ENCODE data around the gene ITGB2.
"Not testable (repeated sequence)": the region's sequence is repeated elsewhere in the genome, so short reads cannot be mapped to it uniquely, and the experiment has no call there.

The ITGB2 gene

DNA sequence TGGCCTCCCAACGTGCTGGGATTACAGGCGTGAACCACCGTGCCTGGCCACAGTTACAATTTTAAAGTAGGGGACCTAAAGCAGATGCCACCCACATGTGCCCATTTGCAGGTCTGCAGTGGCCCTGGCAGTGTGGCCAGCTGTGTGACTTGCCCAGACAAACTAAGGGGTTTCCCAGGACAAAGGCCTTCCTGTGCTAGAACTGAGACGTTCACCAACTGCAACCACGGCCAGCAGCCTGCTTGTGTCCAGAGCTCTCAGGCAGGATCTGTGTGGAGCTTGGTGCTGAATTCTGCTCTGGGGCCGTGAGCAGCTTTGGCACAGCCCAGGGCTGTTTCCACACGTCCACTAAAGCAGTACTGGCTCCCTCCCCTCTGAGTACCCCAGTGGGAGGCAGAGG, 36.6 kb downstream of the ITGB2 start:
- no peak for DNase-seq (ENCODE audit: low read depth)

DNA sequence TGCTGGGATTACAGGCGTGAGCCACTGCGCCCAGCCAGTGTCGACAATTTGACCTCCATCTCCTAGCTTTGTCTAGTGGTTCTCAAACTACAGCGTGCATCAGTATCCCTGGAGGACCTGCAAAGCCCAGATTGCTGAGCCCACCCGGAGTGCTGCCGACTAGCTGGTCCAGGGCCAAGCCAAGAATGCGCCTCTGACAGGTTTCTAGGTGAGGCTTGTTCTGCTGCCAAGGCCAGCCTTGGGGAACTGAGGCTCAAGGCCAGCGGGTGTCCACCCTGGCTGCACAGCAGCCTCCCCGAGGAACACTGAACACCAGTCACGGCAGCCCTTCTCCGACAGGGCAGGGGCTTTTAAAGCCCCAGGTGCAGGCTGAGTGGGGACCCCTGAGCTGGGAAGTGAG, 37.4 kb downstream of the ITGB2 start:
- no peak for DNase-seq (ENCODE audit: low read depth)

DNA sequence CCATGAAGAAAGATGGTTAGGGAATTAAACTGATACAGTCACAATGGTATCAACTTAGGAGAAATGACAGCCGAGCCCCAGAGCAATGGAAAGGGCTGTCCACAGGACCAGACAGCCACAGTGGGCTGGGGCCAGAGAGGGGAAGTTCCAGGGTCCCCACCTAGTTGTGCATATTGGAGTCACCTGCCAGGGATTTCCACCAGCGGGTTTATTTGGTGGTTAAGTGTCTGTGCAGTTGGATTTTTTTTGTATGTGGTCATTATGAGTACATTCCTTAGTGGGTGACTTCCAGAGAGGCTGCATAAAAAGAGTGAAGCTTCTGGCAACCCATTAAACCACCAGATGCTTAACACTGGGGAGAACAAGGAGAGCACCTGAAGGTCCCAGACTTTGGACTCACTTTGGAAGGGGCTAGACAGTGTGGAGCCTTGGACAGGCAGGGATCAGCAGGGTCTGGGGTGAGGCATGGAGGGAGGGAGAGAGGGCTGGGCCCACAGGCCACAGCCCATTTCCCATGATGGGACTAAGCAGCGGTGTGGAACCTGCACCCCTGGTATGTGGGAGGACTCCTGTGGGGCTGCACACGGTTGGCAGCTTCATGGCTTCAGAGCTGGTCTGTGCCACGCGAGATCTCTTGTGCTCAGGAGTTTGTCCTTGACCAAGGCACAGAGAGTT, 39.4 kb downstream of the ITGB2 start:
- DNase-seq (ENCODE audit: low read depth): peak; percentile 55

DNA sequence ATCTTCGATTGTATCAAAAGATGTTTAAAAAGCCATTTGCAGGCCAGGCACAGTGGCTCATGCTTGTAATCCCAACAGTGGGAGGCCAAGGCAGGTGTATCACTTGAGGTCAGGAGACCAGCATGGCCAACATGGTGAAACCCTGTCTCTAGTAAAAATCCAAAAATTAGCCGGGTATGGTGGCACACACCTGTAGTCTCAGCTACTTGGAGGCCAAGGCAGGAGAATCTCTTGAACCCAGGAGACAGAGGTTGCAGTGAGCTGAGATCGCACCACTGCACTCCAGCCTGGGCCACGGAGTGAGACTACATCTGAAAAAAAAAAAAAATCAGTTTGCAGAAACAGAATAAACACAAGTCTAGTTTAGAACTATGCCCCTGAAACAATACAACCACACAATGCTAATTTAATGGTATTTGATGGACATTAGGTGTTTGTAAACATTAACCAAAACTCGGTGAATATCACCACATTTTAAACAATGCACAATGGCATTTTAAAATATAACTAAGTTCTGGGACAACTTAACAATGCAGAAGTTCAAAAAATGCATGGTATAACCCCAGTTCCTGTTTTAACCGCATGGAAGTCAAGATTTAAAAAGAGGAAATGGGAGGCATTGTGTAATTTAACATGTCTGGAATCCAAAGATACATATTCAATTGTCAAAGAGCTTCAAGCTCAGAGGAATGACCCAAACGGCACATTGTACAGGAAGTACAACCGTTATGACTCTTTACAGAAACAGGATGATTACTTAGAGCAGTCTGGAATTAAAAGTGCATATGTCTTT, 40.1 kb downstream of the ITGB2 start:
- DNase-seq (ENCODE audit: low read depth): no peak

DNA sequence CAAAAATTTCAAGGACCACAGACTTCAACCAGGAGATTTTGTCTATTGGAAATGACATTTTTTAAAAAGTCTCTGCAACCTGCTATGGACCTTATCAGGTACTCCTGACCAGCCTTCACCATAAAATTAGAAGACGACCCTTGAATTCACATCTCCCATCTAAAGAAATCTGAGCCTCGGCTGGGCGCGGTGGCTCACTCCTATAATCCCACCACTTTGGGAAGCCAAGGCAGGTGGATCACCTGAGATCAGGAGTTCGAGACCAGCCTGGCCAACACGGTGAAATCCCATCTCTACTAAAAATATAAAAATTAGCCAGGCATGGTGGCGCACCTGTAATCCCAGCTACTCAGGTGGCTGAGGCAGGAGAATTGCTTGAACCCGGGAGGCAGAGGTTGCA, 41.5 kb downstream of the ITGB2 start:
- not testable (repeated sequence) for DNase-seq (ENCODE audit: low read depth)

DNA sequence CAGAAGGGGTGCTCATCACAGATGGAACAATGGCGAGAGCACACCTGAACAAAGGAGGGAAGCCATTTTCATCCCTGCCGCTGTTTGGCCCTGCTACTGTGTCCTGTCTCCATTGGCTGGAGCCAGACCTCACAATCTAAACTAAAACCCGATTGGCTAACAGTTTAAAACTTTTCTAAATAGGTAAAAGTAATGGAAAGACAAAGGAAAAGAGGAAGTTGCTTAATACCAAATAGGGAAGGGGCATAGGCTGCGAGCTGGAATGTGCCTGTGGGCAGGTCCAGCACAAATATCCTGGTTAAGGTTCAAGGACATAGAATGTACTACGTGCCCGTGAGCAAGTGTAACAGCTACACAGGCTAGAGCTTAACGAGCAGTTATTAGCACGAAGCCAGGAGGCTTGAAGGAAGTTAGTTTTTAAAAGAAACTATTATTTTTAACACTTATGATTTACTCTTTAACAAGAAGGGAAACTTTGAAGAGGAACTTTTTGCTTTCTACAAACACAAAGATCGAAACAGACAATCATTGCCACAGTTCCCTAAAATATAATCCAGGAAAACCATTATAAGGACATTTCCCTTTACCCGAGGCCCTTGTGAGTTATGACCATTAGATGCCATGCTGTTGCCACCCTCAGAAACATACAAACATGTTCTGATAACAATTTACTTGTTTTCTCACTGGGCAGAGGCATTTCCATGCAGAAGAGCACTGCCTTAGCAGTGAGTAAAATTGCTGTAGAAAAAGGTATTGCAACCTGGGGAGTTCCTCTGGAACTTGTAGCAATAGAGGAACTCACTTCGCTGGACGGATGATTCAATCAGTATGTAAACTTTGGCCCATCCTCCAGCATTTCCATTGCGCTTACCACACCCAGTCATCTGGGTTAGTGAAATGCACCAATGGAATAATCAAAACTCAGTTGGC, 42.4 kb downstream of the ITGB2 start:
- peak; percentile 40 for DNase-seq (ENCODE audit: low read depth)

DNA sequence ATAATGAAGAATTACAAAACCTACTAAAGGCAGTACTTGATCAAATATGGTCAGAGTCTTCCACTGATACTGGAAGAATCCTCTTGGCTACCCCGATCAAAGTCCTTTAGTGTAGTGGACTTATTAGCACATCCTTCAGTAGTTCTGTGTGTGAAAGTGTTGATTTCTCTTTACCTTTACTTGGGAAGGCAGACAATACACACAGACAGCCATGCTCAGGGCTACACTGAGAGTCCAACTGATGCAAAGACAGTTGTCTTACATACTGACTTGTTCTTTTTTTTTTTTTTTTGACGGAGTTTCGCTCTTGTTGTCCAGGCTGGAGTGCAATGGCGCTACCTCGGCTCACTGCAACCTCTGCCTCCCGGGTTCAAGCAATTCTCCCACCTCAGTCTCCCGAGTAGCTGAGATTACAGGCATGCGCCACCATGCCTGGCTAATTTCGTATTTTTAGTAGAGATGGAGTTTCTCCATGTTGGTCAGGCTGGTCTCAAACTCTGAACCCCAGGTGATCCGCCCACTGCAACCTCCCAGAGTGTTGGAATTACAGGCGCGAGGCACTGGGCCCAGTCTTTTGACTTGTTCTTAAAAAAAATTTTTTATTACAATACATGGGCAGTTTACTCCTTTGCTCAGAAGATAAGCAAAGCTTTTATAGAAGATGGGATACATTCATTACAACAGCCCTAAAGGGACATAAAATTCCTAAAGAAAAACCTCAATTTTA, 43.7 kb downstream of the ITGB2 start:
- DNase-seq (ENCODE audit: low read depth): no peak

DNA sequence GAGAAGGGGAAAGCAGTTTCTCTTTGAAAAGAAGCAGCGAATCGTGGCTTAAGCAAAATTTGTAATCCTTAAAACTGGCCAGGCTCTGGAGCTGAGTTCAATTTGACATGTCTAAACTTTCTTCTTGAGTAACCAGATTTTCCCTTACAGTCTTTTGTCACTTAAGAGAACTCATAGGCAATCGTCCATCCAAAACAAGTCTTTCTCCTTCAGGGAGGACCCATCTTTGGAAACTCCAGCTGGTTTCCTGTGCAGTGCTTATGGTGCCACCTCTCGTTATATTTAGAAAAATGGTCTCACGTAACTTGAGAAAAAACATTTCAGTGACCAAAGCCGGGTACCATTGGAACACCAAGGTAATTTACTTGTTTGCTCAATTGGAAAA, 45.4 kb downstream of the ITGB2 start:
- peak; percentile 62 for DNase-seq (ENCODE audit: low read depth)

DNA sequence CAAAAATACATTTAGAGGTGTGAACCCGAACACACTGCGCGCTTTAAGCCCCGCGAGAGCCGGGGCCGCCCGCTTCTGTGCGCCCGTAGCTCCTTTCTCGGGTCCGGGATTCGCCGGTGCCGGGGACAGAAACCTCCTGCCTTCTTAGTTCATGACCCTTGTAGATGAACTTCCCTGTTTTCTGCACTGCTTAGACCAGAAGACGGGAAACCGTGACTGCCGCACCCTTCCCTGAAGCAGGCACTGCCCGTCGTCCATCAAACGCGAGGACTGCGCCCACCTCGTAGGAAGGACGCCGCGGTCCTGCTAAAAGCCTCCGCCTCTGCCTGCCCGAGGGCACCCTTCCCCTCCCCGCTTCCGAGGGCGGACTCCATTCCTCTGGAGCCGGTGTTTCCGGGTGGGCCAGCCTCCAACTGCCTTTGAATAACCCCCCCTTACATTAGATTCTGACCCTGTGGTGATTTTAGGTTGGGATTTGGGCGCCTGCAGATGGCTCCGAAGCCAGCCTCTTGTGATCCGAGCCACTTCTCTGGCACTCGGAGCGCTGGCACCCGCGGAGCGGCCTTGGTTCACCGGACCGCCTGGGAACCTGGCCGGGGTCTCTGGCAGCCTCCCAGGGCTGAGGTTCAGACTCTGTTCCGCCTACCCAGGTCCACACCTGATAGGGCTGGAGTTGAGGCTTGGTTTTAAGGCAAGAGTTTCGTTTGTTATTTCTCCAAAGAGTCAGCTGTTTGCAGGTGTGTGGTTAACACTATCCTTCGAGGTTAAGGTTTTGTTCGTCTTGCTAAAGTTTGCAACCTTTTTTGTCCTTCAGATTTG, 46.0 kb downstream of the ITGB2 start:
- no peak for DNase-seq (ENCODE audit: low read depth)

DNA sequence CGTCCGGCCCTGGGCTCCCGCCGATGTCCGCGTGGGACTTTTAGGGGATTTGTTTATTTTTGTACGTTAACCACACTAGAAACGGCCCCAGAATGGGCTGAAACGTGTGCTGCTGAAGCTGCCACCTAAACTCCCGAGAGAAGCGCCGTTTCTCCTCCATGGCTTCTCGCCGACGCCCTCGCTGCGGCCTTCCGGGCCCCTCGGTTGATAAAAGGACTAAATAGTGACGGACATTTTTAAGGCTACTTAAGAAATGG, 46.5 kb downstream of the ITGB2 start:
- no peak for DNase-seq (ENCODE audit: low read depth)

DNA sequence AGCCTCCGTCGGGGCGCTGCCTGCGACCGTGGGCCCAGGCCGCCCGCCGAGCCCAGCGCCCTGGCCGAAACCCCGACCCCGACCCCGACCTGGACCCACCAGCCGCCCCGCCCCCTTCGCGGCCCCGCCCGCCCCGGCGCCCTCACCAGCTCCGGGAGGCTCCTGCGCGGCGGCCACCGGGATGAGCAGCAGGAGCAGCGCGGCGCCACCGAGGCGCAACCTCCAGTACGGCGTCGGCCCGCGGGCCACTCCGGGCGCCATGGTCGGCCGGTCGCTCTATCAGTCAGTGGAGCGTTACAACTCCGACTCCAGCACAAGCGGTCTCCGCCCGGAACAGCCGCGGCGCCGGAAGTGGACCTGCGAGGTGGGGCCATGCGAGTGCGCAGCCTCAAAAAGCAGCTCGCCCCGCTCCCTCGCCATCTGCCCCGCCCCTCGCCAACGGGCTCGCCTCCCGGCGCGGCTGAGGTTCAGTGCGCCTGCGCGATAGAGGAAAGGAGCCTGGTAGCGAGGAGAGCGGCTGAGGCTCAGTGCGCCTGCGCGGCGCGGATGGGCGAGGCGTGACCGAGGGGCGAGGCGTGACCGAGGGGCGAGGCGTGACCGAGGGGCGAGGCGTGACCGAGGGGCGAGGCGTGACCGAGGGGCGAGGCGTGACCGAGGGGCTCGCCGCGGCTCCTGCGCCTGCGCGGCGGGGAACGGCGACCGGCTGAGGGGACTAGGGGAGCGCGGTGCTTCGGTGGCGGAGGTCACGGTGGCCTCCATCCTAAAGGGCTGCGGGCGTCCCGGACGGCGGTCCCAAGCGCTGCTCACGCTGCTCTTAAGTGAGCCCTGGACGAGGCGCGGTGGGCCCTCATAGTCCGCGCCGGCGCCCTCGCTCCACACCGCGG, 47.1 kb downstream of the ITGB2 start, which contains the start of gene PTTG1IP:
Gene PTTG1IP (minus strand): TSS at position 335 of the 884 bp plus-strand sequence. CDS start 74 bp downstream, at position 261.
- DNase-seq (ENCODE audit: low read depth): peak; percentile 90

DNA sequence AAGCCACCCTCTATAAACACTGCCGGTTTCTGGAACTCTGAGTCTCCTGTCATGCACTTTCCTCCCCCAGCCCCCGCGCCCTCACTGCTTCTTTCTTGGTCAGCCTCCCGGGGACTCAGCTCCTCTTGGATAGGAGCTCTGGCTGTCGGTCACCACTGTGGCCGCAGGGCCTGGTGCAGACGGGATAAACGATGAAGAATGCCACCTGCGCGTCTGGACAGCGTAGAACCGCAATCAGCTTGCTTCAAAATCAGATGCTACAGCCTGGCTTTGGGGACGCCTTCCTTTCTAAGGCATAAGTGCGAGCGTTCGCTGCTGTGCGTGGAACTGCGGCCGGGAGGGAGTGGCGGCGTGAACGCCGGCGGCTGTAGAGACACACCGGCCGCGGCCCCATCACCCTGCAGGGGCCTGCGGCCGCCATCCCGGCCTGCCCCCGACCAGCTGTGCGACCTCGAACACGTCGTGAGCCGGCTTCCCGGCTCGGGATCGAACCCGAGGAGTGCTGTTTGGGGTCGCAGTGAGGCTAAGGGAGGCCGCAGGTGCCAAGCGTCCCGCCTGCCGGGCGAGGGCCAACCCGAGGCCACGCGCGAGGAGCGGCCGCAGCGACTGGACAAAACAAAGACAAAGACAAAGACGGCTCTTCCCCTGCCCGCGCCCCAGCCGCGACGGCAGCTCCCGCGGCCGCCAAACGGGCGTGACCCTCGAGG, 47.9 kb downstream of the ITGB2 start:
- DNase-seq (ENCODE audit: low read depth): no peak

DNA sequence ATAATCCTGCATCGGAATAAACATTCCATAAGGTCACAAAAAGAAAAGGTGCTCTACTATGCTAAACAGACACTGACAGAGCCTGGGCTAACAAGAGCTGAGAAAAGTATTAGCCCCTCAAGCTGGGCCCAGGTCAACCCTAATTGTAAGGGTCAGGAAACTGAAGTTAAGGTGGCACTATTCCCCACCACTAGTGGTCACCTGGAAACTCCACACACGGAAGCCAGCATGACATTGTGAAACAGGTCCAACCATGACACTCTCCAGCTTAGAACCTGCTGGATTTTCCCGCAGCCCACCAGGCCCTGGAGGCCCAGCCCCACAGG, 48.4 kb downstream of the ITGB2 start:
- DNase-seq (ENCODE audit: low read depth): no peak

DNA sequence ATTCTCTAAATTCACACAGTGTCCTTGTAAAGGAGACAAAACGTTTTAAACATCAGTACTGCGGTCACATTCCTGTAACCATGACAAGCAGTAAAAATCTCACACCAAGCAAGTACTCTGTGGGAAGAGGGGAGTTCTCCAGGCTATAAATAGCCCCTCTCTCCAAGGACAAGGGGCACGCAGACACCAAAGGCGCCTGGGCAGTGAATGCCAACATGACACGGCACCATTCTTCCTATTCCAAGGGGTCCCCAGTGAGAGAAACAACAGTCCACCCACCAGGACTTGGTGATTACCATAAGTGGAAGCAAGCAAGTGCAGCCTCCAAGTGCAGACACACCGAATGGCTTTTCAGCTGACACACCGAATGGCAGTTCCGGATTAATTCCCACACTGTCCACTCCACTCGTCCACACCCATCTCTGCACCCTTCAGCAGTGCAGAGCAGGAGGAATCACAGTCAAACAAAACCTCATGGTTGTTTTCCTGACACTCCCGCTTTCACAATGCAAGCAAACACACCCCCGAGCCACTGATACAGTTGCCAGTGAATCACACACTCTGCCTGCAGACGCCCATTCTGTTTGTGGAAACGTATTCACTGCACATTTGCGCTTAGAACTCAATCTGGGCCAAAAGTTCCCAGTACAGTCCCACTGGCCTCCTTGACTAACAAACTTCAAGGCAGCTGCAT, 49.0 kb downstream of the ITGB2 start:
- peak; percentile 88 for DNase-seq (ENCODE audit: low read depth)

DNA sequence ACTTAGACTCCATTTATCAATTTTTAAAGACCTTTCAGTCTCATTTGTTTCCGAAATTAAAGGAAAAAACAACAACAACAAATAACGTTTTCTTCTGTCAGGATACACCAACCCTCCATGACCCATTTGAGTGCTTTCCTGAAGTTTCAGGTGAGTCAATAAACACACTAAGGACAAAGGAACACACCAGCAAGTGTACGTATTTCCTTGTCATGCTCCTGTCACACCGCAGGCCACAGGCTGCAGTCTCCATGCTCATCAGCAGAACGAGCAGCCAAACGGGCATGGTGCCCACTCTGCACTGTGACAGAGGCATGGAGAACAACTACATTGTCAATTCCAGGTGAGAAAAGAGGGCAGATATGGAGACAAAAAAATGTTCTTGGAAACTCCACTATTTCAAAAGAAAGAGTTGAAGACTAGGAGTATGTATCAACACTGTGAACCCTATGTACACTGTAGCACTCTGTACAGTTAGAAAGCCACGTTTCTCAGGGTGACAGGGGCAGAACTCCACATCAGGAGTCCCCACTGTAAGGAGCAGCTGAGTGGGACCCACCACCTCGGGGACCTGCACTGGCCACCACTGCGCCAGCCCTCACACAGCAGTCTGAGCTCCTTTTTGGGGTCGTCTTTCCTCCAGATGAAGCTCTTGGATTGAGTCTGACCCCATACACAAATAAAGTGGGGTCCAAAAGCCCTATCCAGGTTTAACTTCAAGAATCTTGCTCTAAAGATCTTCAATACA, 49.8 kb downstream of the ITGB2 start:
- DNase-seq (ENCODE audit: low read depth): no peak

DNA sequence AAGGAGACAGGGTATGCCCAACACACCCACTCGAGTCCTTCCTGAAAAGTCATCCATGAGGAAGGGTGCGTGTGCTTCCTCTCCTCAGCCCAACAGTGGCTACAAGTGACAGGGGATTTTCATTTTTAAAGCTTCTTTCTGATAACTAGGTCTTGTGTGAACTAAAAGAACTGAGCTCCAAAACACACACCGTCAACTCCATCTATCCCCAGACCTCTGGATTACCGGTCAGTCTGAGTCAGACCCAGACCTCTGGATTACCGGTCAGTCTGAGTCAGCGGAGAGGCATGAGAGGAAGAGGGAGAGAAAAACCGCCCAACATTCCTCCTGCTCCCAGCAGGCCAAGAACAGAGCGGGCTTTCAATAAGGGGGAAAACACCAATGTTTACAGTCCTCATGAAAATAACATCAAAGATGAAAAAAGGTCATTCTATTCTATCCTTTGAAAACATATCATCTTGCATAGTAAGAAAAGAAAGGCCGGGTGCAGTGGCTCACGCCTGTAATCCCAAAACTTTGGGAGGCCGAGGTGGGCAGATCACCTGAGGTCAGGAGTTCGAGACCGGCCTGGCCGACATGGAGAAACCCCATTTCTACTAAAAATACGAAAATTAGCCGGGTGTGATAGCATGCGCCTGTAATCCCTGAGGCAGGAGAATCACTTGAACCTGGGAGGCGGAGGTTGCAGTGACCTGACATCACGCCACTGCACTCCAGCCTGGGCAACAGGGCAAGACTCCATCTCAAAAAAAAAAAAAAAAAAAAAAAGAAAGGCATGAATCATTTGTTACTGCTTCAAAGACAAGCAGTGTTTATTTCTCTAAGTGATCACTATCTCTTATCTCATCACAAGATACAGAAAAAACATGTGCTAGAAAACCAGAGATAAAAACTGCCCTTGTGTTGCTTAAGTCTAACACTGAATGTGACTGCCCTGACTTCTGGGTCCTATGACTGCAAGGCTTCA, 50.6 kb downstream of the ITGB2 start:
- peak; percentile 99 for DNase-seq (ENCODE audit: low read depth)

DNA sequence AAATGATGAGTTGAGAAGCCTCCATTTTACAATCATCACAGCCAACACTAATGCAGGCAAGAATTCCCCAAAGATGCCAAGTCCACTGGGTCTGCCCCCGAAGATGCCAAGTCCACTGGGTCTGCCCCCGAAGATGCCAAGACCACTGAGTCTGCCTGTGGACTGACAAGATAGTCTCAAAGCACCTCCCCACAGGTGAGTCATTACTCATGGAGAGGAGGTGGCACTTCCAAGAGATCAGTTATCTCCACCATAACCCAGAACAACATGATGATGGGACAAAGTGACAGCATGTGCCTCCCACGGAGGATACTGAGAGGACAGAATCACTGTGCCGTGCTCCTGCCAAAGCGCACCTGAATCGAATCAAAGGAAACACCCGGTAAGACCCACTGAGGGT, 52.0 kb downstream of the ITGB2 start:
- DNase-seq (ENCODE audit: low read depth): no peak

Data from amniotic epithelial cell (primary cell).